ENCODE measurements around the gene MVK. TPM values are rescaled to one million over a fixed set of nuclear protein-coding genes. Genes with fewer than 3 reads are reported as not detected.

Gene MVK
- polyA plus RNA-seq, 1 donor (not counting 4 experiments of a cell fraction or from before 2014, with no cell fraction given), result 26.7 TPM

- Histone ChIP-seq H3K4me1 (ENCODE audit: control insufficient read depth, extremely low read depth, insufficient read depth, low read length) (peaks cover 2% of the 10 kb centered on the region), H3K9me3 (ENCODE audit: control insufficient read depth, low read depth, low read length) (no peaks in the 10 kb centered on the region), H3K4me2 (ENCODE audit: control insufficient read depth, extremely low read depth, insufficient read depth, low read depth, low read length) (no peak overlapping the region), H3K4me3 (ENCODE audit: control insufficient read depth in 2 of 3, extremely low read depth in 1 of 3, insufficient read depth in 2 of 3, low read depth in 1 of 3, low read length in 3 of 3) (no peak overlapping the region), H2AFZ (ENCODE audit: control insufficient read depth, low read length) (no peak overlapping the region), H3K9me1 (ENCODE audit: control insufficient read depth, extremely low read depth, insufficient read depth, low read length) (no peaks in the 10 kb centered on the region), H3K36me3 (ENCODE audit: control insufficient read depth in 2 of 2, extremely low read depth in 1 of 2, insufficient read depth in 2 of 2, low read length in 2 of 2) (peaks cover 0 to 6% of the 10 kb centered on the region in 2 experiments), H4K20me1 (ENCODE audit: control insufficient read depth, extremely low read depth, insufficient read depth, low read length) (no peaks in the 10 kb centered on the region), H3K27me3 (ENCODE audit: control insufficient read depth, extremely low read depth, insufficient read depth, low read length) (no peaks in the 10 kb centered on the region), H3K79me2 (ENCODE audit: control insufficient read depth, insufficient read depth, low read length) (no peaks in the 10 kb centered on the region), H3K9ac (ENCODE audit: control insufficient read depth, extremely low read depth, insufficient read depth, low read length) (no peak overlapping the region), H3K27ac (ENCODE audit: control insufficient read depth, insufficient read depth, low read length) (no peak overlapping the region)
- dilution Hi-C loops (cut with MboI; ENCODE audit: extremely low pct_ligation_motif_present, low sequenced_read_pairs), result loop anchor here (25.0 kb wide), 1 partner anchor 254 kb away; no protein-coding TSS in a partner anchor
- no peak for DNase-seq (ENCODE audit: low read depth, low spot score)
- no peak for TF ChIP-seq CTCF (optimal IDR thresholded peaks at IDR 0.05 in 1 of 3, IDR thresholded peaks at IDR 0.05 in 1 of 3, conservative IDR thresholded peaks at IDR 0.05 in 1 of 3; ENCODE audit: extremely low read depth in 1 of 3, insufficient read depth in 2 of 3, low read length in 3 of 3)
- no peak for TF ChIP-seq EZH2 (IDR thresholded peaks at IDR 0.05; ENCODE audit: low read length)
- FAIRE-seq, result no peak
These were observed 40.7 kb upstream of the MVK start for GRCh38 chr12:109532721-109533486.

- Histone ChIP-seq H3K9ac (ENCODE audit: control insufficient read depth, extremely low read depth, insufficient read depth, low read length) (no peak overlapping the region), H2AFZ (ENCODE audit: control insufficient read depth, low read length) (no peak overlapping the region), H3K9me1 (ENCODE audit: control insufficient read depth, extremely low read depth, insufficient read depth, low read length) (no peaks in the 10 kb centered on the region), H3K79me2 (ENCODE audit: control insufficient read depth, insufficient read depth, low read length) (no peaks in the 10 kb centered on the region), H3K36me3 (ENCODE audit: control insufficient read depth in 2 of 2, extremely low read depth in 1 of 2, insufficient read depth in 2 of 2, low read length in 2 of 2) (peaks cover 0 to 6% of the 10 kb centered on the region in 2 experiments), H3K4me2 (ENCODE audit: control insufficient read depth, extremely low read depth, insufficient read depth, low read depth, low read length) (no peak overlapping the region), H4K20me1 (ENCODE audit: control insufficient read depth, extremely low read depth, insufficient read depth, low read length) (no peaks in the 10 kb centered on the region), H3K4me3 (ENCODE audit: control insufficient read depth in 2 of 3, extremely low read depth in 1 of 3, insufficient read depth in 2 of 3, low read depth in 1 of 3, low read length in 3 of 3) (no peak overlapping the region), H3K27me3 (ENCODE audit: control insufficient read depth, extremely low read depth, insufficient read depth, low read length) (no peaks in the 10 kb centered on the region), H3K4me1 (ENCODE audit: control insufficient read depth, extremely low read depth, insufficient read depth, low read length) (peaks cover 2% of the 10 kb centered on the region), H3K27ac (ENCODE audit: control insufficient read depth, insufficient read depth, low read length) (no peak overlapping the region), H3K9me3 (ENCODE audit: control insufficient read depth, low read depth, low read length) (no peaks in the 10 kb centered on the region)
- no peak for DNase-seq (ENCODE audit: low read depth, low spot score)
- dilution Hi-C loops (cut with MboI; ENCODE audit: extremely low pct_ligation_motif_present, low sequenced_read_pairs), result loop anchor here (25.0 kb wide), 1 partner anchor 254 kb away; no protein-coding TSS in a partner anchor
- no peak for FAIRE-seq
- no peak for TF ChIP-seq CTCF (optimal IDR thresholded peaks at IDR 0.05 in 1 of 3, IDR thresholded peaks at IDR 0.05 in 1 of 3, conservative IDR thresholded peaks at IDR 0.05 in 1 of 3; ENCODE audit: extremely low read depth in 1 of 3, insufficient read depth in 2 of 3, low read length in 3 of 3)
- TF ChIP-seq EZH2 (IDR thresholded peaks at IDR 0.05; ENCODE audit: low read length), result no peak
These were observed 40.2 kb upstream of the MVK start for GRCh38 chr12:109533487-109533740.
